Tibial nerve (tissue), 3 donors: ENCODE data around the gene VWC2L.

Experiments
- POLR2A ChIP-seq, 2 donors: fragments of 450-650 bp; IDR thresholded peaks; one replicate each; pipeline ENCODE4 v1.6.1; 2017; ENCODE audit warnings: antibody characterized with exemption in 2 of 2, mild to moderate bottlenecking in 2 of 2, moderate library complexity in 2 of 2
- TF ChIP-seq, protein P1 (sequence below), 5 experiments: fragments of 200-600 bp in 3 of 5; fragments of 450-650 bp in 2 of 5; sonication (generic) in 3 of 5; IDR thresholded peaks; one replicate each; pipeline ENCODE4 v1.5.1; 2016 to 2019; ENCODE audit warnings: antibody characterized with exemption in 5 of 5, mild to moderate bottlenecking in 3 of 5, moderate library complexity in 2 of 5

DNA sequence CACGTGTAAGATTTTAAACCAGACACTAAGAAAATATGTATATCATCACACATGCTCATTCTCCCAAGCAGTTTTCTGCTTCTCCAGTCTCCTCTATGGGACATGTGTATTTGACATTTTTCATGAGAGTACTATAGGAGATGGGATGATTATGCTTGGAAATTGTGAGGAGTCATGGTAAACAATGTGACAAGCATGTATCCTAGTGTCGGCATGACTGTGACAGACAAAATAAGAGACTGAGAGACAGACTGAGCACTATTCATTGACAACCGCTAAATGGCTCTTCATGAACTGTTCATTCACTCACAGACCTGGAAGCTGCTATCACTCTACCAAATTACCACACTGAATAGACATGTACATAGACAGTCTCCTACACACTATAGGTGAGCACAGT, 127.1 kb downstream of the VWC2L start:
- TF ChIP-seq, protein P1, sequence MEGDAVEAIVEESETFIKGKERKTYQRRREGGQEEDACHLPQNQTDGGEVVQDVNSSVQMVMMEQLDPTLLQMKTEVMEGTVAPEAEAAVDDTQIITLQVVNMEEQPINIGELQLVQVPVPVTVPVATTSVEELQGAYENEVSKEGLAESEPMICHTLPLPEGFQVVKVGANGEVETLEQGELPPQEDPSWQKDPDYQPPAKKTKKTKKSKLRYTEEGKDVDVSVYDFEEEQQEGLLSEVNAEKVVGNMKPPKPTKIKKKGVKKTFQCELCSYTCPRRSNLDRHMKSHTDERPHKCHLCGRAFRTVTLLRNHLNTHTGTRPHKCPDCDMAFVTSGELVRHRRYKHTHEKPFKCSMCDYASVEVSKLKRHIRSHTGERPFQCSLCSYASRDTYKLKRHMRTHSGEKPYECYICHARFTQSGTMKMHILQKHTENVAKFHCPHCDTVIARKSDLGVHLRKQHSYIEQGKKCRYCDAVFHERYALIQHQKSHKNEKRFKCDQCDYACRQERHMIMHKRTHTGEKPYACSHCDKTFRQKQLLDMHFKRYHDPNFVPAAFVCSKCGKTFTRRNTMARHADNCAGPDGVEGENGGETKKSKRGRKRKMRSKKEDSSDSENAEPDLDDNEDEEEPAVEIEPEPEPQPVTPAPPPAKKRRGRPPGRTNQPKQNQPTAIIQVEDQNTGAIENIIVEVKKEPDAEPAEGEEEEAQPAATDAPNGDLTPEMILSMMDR (IDR thresholded peaks at IDR 0.05), result no peak
- no peak for TF ChIP-seq POLR2A (IDR thresholded peaks at IDR 0.05)
